SK-N-SH (cell line): ENCODE results near the gene DLX5.

Experiments used
- CTCF ChIP-seq: fragments of 200-600 bp; sonication (generic); IDR thresholded peaks from 2 replicates; pipeline ENCODE4 v1.6.1; 2017; ENCODE audit warnings: antibody characterized with exemption, mild to moderate bottlenecking, moderate library complexity
- ELF1 ChIP-seq: IDR thresholded peaks from 2 replicates; pipeline ENCODE4 v1.4.0; 2012
- EZH2phosphoT487 ChIP-seq: fragments of 200-600 bp; sonication (generic); IDR thresholded peaks from 2 replicates; pipeline ENCODE4 v1.6.1; 2017; ENCODE audit warnings: low read depth, mixed run types, mild to moderate bottlenecking, antibody characterized with exemption, moderate library complexity, borderline replicate concordance
- FOXM1 ChIP-seq: IDR thresholded peaks from 2 replicates; pipeline ENCODE4 v1.4.0; 2012; ENCODE audit warnings: low read depth, mild to moderate bottlenecking
- GATA2 ChIP-seq: sonication (generic); formaldehyde crosslinking; IDR thresholded peaks from 2 replicates; pipeline ENCODE4 v1.5.0; 2020; ENCODE audit warnings: mild to moderate bottlenecking, missing genetic modification reagents
- JUND ChIP-seq: IDR thresholded peaks from 2 replicates; pipeline ENCODE4 v1.4.0; 2012
- MXI1 ChIP-seq: IDR thresholded peaks from 2 replicates; pipeline ENCODE4 v1.6.1; 2012; ENCODE audit warnings: mild to moderate bottlenecking, low read depth, low read length, improper control_type of control experiment
- NRF1 ChIP-seq: IDR thresholded peaks from 2 replicates; pipeline ENCODE4 v1.6.1; 2012; ENCODE audit warnings: low read depth, mild to moderate bottlenecking, low read length
- POLR2AphosphoS5 ChIP-seq: IDR thresholded peaks from 2 replicates; pipeline ENCODE4 v1.6.1; 2012; ENCODE audit warnings: low read depth, low read length
- REST ChIP-seq: IDR thresholded peaks from 2 replicates; pipeline ENCODE4 v1.6.1; 2012; ENCODE audit warnings: mild to moderate bottlenecking, low read depth, low read length, moderate library complexity
- TAF1 ChIP-seq: IDR thresholded peaks from 2 replicates; pipeline ENCODE4 v1.6.1; 2012; ENCODE audit warnings: low read depth, mild to moderate bottlenecking, low read length, moderate library complexity, borderline replicate concordance
- YY1 ChIP-seq: IDR thresholded peaks from 2 replicates; pipeline ENCODE4 v1.4.0; 2012; ENCODE audit warnings: low read depth, mild to moderate bottlenecking

GRCh38 chr7:96992192-96993005 lies 32.2 kb downstream of the DLX5 start:
- TF ChIP-seq CTCF (no peak), MXI1 (no peak), TAF1 (no peak), NRF1 (no peak), POLR2AphosphoS5 (no peak), REST (no peak), JUND (no peak), FOXM1 (no peak), YY1 (no peak), GATA2 (CRISPR knock-in tag) (no peak), ELF1 (no peak), EZH2phosphoT487 (no peak)
